ENCODE data around the gene SNX12. TPM values are rescaled to one million over a fixed set of nuclear protein-coding genes. Genes with fewer than 3 reads are reported as not detected.

The SNX12 gene
- total and polyA plus RNA-seq, 2 experiments from 2014 or later, result 10.4 to 76.1 TPM

GRCh38 chrX:71095981-71096759 is 28.0 kb upstream of the SNX12 start:
- H3K9ac ChIP-seq, result peak overlapping the region; percentile 74
- H3F3A ChIP-seq (ENCODE audit: insufficient read depth), result no peaks in the 10 kb centered on the region
- H3K36me3 ChIP-seq (ENCODE audit: low read depth), result no peaks in the 10 kb centered on the region
- DNase-seq, result peak; percentile 28
- no peaks in the 10 kb centered on the region for H3K9me3 ChIP-seq (ENCODE audit: low read depth)
- in situ Hi-C loops (cut with MboI), result no loop called here
- peak overlapping the region; percentile 82 for H3K4me3 ChIP-seq
- H3K27me3 ChIP-seq (replicated peaks; ENCODE audit: insufficient read depth), result no peaks in the 10 kb centered on the region
- no peak for TF ChIP-seq EZH2phosphoT487 (IDR thresholded peaks at IDR 0.05; ENCODE audit: insufficient read depth, low read depth)
- H4K20me1 ChIP-seq (ENCODE audit: insufficient read depth), result no peaks in the 10 kb centered on the region
- no peaks in the 10 kb centered on the region for H3K9me2 ChIP-seq (ENCODE audit: insufficient read depth)
- H3K27ac ChIP-seq, result no peak overlapping the region
- peak overlapping the region; percentile 91 for H3K4me2 ChIP-seq (ENCODE audit: unreplicated experiment)
- H3K79me2 ChIP-seq (ENCODE audit: insufficient read depth), result no peaks in the 10 kb centered on the region
- whole genome bisulfite sequencing, 2 experiments (ENCODE audit: low coverage in 1 of 2, low lambda C conversion rate in 2 of 2, missing lambda C conversion rate in 2 of 2), result 0 to 2% methylated on average over 9 to 29 of the region's 46 CpGs
- H3K4me1 ChIP-seq (ENCODE audit: insufficient read depth), result no peaks in the 10 kb centered on the region
- peak overlapping the region; percentile 79 for H2AFZ ChIP-seq

GRCh38 chrX:71095555-71095980 is 27.4 kb upstream of the SNX12 start, which contains the start of gene FOXO4:
Gene FOXO4 (plus strand): TSS chrX:71095851. CDS start chrX:71096529, 678 bp downstream.
- H3K27me3 ChIP-seq (replicated peaks; ENCODE audit: insufficient read depth), result no peaks in the 10 kb centered on the region
- H3K4me1 ChIP-seq (ENCODE audit: insufficient read depth), result no peaks in the 10 kb centered on the region
- H3K4me3 ChIP-seq, result peak within 1 kb of the TSS; percentile 82
- no peaks in the 10 kb centered on the region for H3K9me3 ChIP-seq (ENCODE audit: low read depth)
- 1% methylated on average over 22 to 28 of the region's 29 CpGs for WGBS, 2 experiments (ENCODE audit: low coverage in 1 of 2, low lambda C conversion rate in 2 of 2, missing lambda C conversion rate in 2 of 2)
- peak within 1 kb of the TSS; percentile 79 for H2AFZ ChIP-seq
- DNase-seq, result peak; percentile 91
- no peaks in the 10 kb centered on the region for H3K79me2 ChIP-seq (ENCODE audit: insufficient read depth)
- H3F3A ChIP-seq (ENCODE audit: insufficient read depth), result no peaks in the 10 kb centered on the region
- no peak within 1 kb of the TSS for H3K27ac ChIP-seq
- H3K9me2 ChIP-seq (ENCODE audit: insufficient read depth), result no peaks in the 10 kb centered on the region
- H3K9ac ChIP-seq, result peak within 1 kb of the TSS; percentile 74
- peak within 1 kb of the TSS; percentile 91 for H3K4me2 ChIP-seq (ENCODE audit: unreplicated experiment)
- H4K20me1 ChIP-seq (ENCODE audit: insufficient read depth), result no peaks in the 10 kb centered on the region
- H3K36me3 ChIP-seq (ENCODE audit: low read depth), result no peaks in the 10 kb centered on the region
- in situ Hi-C loops (cut with MboI), result no loop called here
- TF ChIP-seq EZH2 (IDR thresholded peaks at IDR 0.05; ENCODE audit: insufficient read depth, poor library complexity, severe bottlenecking), result no peak
- TF ChIP-seq EZH2phosphoT487 (IDR thresholded peaks at IDR 0.05; ENCODE audit: insufficient read depth, low read depth), result no peak

- H3K4me1 ChIP-seq (ENCODE audit: insufficient read depth), result no peaks in the 10 kb centered on the region
Measured at GRCh38 chrX:71095033-71095432, 26.9 kb upstream of the SNX12 start.

GRCh38 chrX:71091263-71091662 is 23.1 kb upstream of the SNX12 start:
- WGBS, 2 experiments (ENCODE audit: low coverage in 1 of 2, low lambda C conversion rate in 2 of 2, missing lambda C conversion rate in 2 of 2), result 51 to 53% methylated on average over 5 of the region's 5 CpGs
- Histone ChIP-seq H4K20me1 (ENCODE audit: insufficient read depth) (no peaks in the 10 kb centered on the region), H3K79me2 (ENCODE audit: insufficient read depth) (no peaks in the 10 kb centered on the region), H3K4me2 (ENCODE audit: unreplicated experiment) (no peak overlapping the region), H3K4me1 (ENCODE audit: insufficient read depth) (no peaks in the 10 kb centered on the region), H3K27me3 (replicated peaks; ENCODE audit: insufficient read depth) (no peaks in the 10 kb centered on the region), H3F3A (ENCODE audit: insufficient read depth) (no peaks in the 10 kb centered on the region), H3K9me2 (ENCODE audit: insufficient read depth) (no peaks in the 10 kb centered on the region), H3K9me3 (ENCODE audit: low read depth) (no peaks in the 10 kb centered on the region), H3K27ac (no peak overlapping the region), H2AFZ (no peak overlapping the region), H3K4me3 (no peak overlapping the region), H3K36me3 (ENCODE audit: low read depth) (no peaks in the 10 kb centered on the region), H3K9ac (no peak overlapping the region)
- in situ Hi-C loops (cut with MboI), result no loop called here
- no peak for DNase-seq
- TF ChIP-seq EZH2 (IDR thresholded peaks at IDR 0.05; ENCODE audit: insufficient read depth, poor library complexity, severe bottlenecking) (no peak), EZH2phosphoT487 (IDR thresholded peaks at IDR 0.05; ENCODE audit: insufficient read depth, low read depth) (no peak)

More at GRCh38 chrX:71095033-71095432, 26.9 kb upstream of the SNX12 start:
- Histone ChIP-seq H3K9ac (peak overlapping the region; percentile 74), H3K4me2 (ENCODE audit: unreplicated experiment) (peak overlapping the region; percentile 62), H3K9me3 (ENCODE audit: low read depth) (no peaks in the 10 kb centered on the region), H2AFZ (peak overlapping the region; percentile 79), H3K27ac (no peak overlapping the region), H3K79me2 (ENCODE audit: insufficient read depth) (no peaks in the 10 kb centered on the region), H3K9me2 (ENCODE audit: insufficient read depth) (no peaks in the 10 kb centered on the region), H3K4me3 (peak overlapping the region; percentile 82), H3K36me3 (ENCODE audit: low read depth) (no peaks in the 10 kb centered on the region), H3K27me3 (replicated peaks; ENCODE audit: insufficient read depth) (no peaks in the 10 kb centered on the region), H4K20me1 (ENCODE audit: insufficient read depth) (no peaks in the 10 kb centered on the region), H3F3A (ENCODE audit: insufficient read depth) (no peaks in the 10 kb centered on the region)
- TF ChIP-seq EZH2 (IDR thresholded peaks at IDR 0.05; ENCODE audit: insufficient read depth, poor library complexity, severe bottlenecking), result no peak
- TF ChIP-seq EZH2phosphoT487 (IDR thresholded peaks at IDR 0.05; ENCODE audit: insufficient read depth, low read depth), result no peak
- DNase-seq, result no peak
- 24 to 35% methylated on average over 4 to 6 of the region's 6 CpGs for WGBS, 2 experiments (ENCODE audit: low coverage in 1 of 2, low lambda C conversion rate in 2 of 2, missing lambda C conversion rate in 2 of 2)
- in situ Hi-C loops (cut with MboI), result no loop called here
